Heart left ventricle (tissue), 13 donors: ENCODE measurements around the gene MYLK4.

Source experiments
- POLR2A ChIP-seq, 2 donors: fragments of 450-650 bp; IDR thresholded peaks; one replicate each; pipeline ENCODE4 v1.6.1; 2017; ENCODE audit warnings: antibody characterized with exemption in 2 of 2, mild to moderate bottlenecking in 2 of 2, moderate library complexity in 2 of 2
- TF ChIP-seq, protein P1 (sequence below), 12 donors: fragments of 200-600 bp; sonication (generic) in 4 of 12; IDR thresholded peaks; one replicate each; pipeline versions ENCODE4 v1.5.0 to v1.8.0; 2018 to 2022; ENCODE audit warnings: antibody characterized with exemption in 12 of 12, mild to moderate bottlenecking in 5 of 12
- donor health status: ischemic (EF 13 %, LVEDD 7.1; RV severe dilation, severe dysfunction).
- donor health status: DM: no; HTN: yes; CAD: no.
- donor health status: DM: no; HTN: no; CAD: no.
- donor health status: ischemic (EF 25% LVEDD 6.9; RV normal size, moderate dysfunction).
- donor health status: ischemic (EF 25% LVEDD 5.7; RV mildly dilated, moderate dysfunction).
- donor health status: ischemic (EF 35%, LVEDD 5.7; RV mildly dilated, moderate dysfunction).
- donor health status: nonischemic (EF 11% LVEDD 7.7; RV severe dilation, severe dysfunction).
- donor health status: DM: yes; HTN: yes; CAD: no.
- donor health status: PGD.
- donor health status: ischemic (EF 29% LVEDD 5.4; RV normal size, mild dysfunction).
- donor health status: nonischemic (EF 23%, LVEDD 6.1; RV moderate dilation, normal function).

GRCh38 chr6:2614846-2615245, 135.9 kb downstream of the MYLK4 start:
- no peak for TF ChIP-seq POLR2A (IDR thresholded peaks at IDR 0.05)
- TF ChIP-seq, protein P1, sequence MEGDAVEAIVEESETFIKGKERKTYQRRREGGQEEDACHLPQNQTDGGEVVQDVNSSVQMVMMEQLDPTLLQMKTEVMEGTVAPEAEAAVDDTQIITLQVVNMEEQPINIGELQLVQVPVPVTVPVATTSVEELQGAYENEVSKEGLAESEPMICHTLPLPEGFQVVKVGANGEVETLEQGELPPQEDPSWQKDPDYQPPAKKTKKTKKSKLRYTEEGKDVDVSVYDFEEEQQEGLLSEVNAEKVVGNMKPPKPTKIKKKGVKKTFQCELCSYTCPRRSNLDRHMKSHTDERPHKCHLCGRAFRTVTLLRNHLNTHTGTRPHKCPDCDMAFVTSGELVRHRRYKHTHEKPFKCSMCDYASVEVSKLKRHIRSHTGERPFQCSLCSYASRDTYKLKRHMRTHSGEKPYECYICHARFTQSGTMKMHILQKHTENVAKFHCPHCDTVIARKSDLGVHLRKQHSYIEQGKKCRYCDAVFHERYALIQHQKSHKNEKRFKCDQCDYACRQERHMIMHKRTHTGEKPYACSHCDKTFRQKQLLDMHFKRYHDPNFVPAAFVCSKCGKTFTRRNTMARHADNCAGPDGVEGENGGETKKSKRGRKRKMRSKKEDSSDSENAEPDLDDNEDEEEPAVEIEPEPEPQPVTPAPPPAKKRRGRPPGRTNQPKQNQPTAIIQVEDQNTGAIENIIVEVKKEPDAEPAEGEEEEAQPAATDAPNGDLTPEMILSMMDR (IDR thresholded peaks at IDR 0.05) = no peak
